Lung (tissue), 12 donors: Measurements from ENCODE around the gene NPDC1. TPM values are rescaled to one million over a fixed set of nuclear protein-coding genes. Genes with fewer than 3 reads are reported as not detected.

Source experiments
- ATAC-seq: fragments of 200-7000 bp; cut with Tn5 transposase; one replicate; pipeline ENCODE4 v1.9.1; 2020; ENCODE audit warnings: moderate number of reproducible peaks; ENCODE audit not compliant: insufficient read depth, low FRiP score
- DNase-seq, 3 donors: peaks; one replicate each; pipeline ENCODE4 v3.0.0-alpha.2; 2013 to 2017
- H3K27ac ChIP-seq, 2 donors: one replicate each; pipeline ENCODE4 v1.5.1; 2013; ENCODE audit warnings: mild to moderate bottlenecking in 2 of 2, moderate library complexity in 2 of 2, control low read depth in 1 of 2, inconsistent platforms in 1 of 2, low read depth in 1 of 2, low read length in 1 of 2
- H3K27me3 ChIP-seq, 3 donors: one replicate each; pipeline ENCODE4 v1.5.1; 2013; ENCODE audit warnings: low read length in 2 of 3; ENCODE audit not compliant: control insufficient read depth in 3 of 3, insufficient read depth in 3 of 3
- H3K36me3 ChIP-seq, 4 donors: one replicate each; pipeline ENCODE4 v1.5.1; 2013; ENCODE audit warnings: low read length in 4 of 4, mild to moderate bottlenecking in 1 of 4, moderate library complexity in 1 of 4; ENCODE audit not compliant: control insufficient read depth in 4 of 4, insufficient read depth in 4 of 4
- H3K4me1 ChIP-seq, 5 donors: one replicate each; pipeline ENCODE4 v1.5.1; 2013; ENCODE audit warnings: low read length in 5 of 5, mild to moderate bottlenecking in 2 of 5, moderate library complexity in 1 of 5; ENCODE audit not compliant: control insufficient read depth in 5 of 5, insufficient read depth in 5 of 5
- H3K4me3 ChIP-seq: one replicate; pipeline ENCODE4 v1.5.1; 2013; ENCODE audit warnings: mild to moderate bottlenecking, control low read depth, moderate library complexity
- H3K9ac ChIP-seq, 2 donors: one replicate each; pipeline ENCODE4 v1.5.1; 2013; ENCODE audit warnings: low read length in 2 of 2, control low read depth in 1 of 2; ENCODE audit not compliant: insufficient read depth in 1 of 2
- H3K9me3 ChIP-seq, 4 donors: one replicate each; pipeline ENCODE4 v1.5.1; 2013; ENCODE audit warnings: low read length in 3 of 4, mild to moderate bottlenecking in 1 of 4, moderate library complexity in 1 of 4; ENCODE audit not compliant: control insufficient read depth in 4 of 4, insufficient read depth in 3 of 4
- WGBS, 2 donors: extraction: QIAGEN DNeasy Blood & Tissue Kit; methylation state at CpG; one replicate each; pipeline ENCODE4 v1.1.7; 2013; 5-methylcytosine and 5-hydroxymethylcytosine counted together
- polyA plus RNA-seq, 2 donors: library from polyadenylated mRNA; stranded (reverse); fragments of 200-250 nt; gene quantifications; one replicate each; pipeline ENCODE4 v1.2.1, GENCODE V29; 2013
- total RNA-seq, 2 donors: library from RNA; depleted of rRNA in 1 of 2; stranded (reverse); fragments of >200 nt in 1 of 2; gene quantifications; one replicate each; pipeline ENCODE4 v1.2.1, GENCODE V29; 2014 to 2021
- TF ChIP-seq, protein P1 (sequence below): IDR thresholded peaks from 2 replicates; pipeline ENCODE4 v1.5.1; 2012; ENCODE audit warnings: mild to moderate bottlenecking; ENCODE audit errors: control extremely low read depth, extremely low read depth
- donor health status: control.
- donor health status: control.
- donor health status: Bipolar disorder and iron deficiency.
- donor health status: healthy.
- donor health status: DM: yes; HTN: yes; CAD: no.

NPDC1 gene
- total and polyA plus RNA-seq, 4 donors = 28.7 to 99.3 (median 68.3) TPM

DNA sequence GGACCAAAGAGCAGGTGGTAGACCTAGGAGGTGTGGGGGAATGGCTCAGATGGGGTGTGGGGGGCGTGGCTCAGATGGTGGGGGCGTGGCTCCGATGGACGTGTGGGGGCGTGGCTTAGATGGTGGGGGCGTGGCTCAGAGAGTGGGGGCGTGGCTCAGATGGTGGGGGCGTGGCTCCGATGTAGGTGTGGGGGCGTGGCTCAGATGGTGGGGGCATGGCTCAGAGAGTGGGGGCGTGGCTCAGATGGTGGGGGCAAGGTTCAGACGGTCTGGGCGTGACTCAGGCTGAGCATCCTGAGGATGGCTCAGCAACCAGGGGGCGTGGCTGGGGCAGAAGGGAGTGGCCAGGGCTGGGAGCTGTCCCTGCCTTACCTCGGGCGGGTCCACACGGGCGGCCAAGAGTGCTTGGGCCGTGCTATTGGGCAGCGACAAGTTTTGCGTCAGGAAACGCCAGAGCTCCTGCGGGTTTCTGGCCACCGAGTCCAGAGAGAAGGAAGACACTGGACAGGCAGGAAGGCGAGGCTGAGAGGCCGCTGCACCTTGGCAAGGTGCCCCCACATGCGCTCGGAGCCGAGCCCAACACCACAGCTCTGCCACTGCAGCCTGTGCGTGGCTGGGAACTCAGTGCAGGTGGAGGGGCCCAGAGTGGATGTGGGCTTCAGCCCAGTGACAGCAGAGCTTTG, 23.9 kb downstream of the NPDC1 start:
- peaks cover 0 to 10% (median 1%) of the 10 kb centered on the region in 5 donors for H3K4me1 ChIP-seq
- H3K27me3 ChIP-seq = no peaks in the 10 kb centered on the region
- WGBS, 2 donors = 65% methylated on average over 28 to 30 of the region's 30 CpGs
- peaks cover 0 to 11% (median 2%) of the 10 kb centered on the region in 4 donors for H3K36me3 ChIP-seq
- H3K9ac ChIP-seq = no peak overlapping the region
- no peak for DNase-seq
- H3K4me3 ChIP-seq = no peak overlapping the region
- TF ChIP-seq, protein P1, sequence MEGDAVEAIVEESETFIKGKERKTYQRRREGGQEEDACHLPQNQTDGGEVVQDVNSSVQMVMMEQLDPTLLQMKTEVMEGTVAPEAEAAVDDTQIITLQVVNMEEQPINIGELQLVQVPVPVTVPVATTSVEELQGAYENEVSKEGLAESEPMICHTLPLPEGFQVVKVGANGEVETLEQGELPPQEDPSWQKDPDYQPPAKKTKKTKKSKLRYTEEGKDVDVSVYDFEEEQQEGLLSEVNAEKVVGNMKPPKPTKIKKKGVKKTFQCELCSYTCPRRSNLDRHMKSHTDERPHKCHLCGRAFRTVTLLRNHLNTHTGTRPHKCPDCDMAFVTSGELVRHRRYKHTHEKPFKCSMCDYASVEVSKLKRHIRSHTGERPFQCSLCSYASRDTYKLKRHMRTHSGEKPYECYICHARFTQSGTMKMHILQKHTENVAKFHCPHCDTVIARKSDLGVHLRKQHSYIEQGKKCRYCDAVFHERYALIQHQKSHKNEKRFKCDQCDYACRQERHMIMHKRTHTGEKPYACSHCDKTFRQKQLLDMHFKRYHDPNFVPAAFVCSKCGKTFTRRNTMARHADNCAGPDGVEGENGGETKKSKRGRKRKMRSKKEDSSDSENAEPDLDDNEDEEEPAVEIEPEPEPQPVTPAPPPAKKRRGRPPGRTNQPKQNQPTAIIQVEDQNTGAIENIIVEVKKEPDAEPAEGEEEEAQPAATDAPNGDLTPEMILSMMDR = no peak
- peak; percentile 38 for ATAC-seq
- H3K27ac ChIP-seq = no peak overlapping the region
- no peaks in the 10 kb centered on the region for H3K9me3 ChIP-seq

DNA sequence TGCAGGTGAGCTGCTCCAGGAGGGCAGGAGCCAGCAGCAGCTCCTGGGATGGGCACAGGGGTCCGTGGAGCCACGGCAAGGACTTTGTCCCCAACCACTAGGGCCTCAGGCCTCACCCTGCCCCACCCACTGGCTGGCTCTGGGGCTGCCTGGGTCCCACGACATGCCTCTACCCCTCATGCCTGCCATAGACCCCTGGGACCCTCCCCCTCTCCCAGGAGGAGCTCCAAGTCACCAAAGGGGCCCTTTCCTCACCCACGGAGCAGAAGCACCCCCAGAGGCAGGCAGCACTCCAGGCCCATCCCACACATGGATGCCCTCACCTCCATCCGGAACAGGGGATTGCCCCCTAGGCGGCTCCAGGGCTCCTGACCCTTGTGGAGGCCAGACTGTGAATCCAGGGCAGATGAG, 24.4 kb downstream of the NPDC1 start:
- Histone ChIP-seq H3K9me3 (no peaks in the 10 kb centered on the region), H3K4me3 (no peak overlapping the region), H3K27me3 (no peaks in the 10 kb centered on the region), H3K27ac (no peak overlapping the region), H3K9ac (no peak overlapping the region), H3K36me3 (peaks cover 0 to 17% (median 3%) of the 10 kb centered on the region in 4 donors), H3K4me1 (peaks cover 0 to 10% (median 0%) of the 10 kb centered on the region in 5 donors)
- 90 to 93% methylated on average over 6 of the region's 6 CpGs for WGBS, 2 donors
- ATAC-seq (no peak), DNase-seq (no peak)
- TF ChIP-seq, protein P1 = no peak

DNA sequence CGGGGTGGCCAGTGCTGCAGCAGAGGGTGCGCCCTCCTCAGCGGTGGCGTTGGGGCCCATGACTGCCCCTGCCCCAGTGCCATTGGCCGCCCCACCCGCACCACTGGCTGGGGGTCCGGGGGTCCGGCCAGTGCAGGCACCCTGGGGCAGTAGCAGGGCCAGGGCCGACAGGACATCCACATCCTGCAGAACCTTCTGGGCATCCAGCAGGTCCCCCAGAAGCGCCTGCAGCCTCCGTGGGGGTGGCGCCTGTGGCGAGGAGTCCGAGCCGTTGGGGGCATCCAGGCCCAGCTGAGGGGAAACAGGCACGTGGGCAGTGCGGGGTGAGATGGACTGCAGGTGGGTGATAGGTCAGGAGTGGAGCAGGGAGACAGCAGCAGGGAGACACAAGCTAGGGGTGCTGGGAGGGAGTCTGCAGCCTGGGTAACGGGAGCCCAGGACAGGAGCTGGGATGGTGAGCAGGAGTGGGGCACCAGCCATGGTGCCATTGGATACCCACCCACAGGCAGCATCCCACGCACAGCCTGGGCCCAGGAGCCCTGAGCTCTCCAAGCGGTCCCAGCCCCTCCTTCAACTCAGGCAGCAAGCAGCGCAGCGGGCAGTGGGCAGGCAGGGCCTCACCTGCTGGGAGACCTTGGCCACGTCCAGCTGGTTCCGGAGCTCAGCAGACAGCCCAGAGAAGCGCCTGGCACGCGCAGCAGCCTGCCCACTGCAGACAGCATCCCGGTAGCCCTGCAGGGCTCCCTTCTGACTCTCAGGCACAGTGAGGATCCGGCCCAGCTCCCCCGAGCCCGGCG, 25.0 kb downstream of the NPDC1 start:
- H3K9me3 ChIP-seq = no peaks in the 10 kb centered on the region
- H3K27ac ChIP-seq = no peak overlapping the region
- peaks cover 0 to 10% (median 0%) of the 10 kb centered on the region in 5 donors for H3K4me1 ChIP-seq
- WGBS, 2 donors = 97 to 98% methylated on average over 29 to 32 of the region's 32 CpGs
- TF ChIP-seq, protein P1 = no peak
- no peak overlapping the region for H3K4me3 ChIP-seq
- H3K27me3 ChIP-seq = no peaks in the 10 kb centered on the region
- peaks cover 0 to 23% (median 3%) of the 10 kb centered on the region in 4 donors for H3K36me3 ChIP-seq
- no peak overlapping the region for H3K9ac ChIP-seq
- DNase-seq (no peak), ATAC-seq (no peak)
